ENCODE data around the gene CA9.

DNA sequence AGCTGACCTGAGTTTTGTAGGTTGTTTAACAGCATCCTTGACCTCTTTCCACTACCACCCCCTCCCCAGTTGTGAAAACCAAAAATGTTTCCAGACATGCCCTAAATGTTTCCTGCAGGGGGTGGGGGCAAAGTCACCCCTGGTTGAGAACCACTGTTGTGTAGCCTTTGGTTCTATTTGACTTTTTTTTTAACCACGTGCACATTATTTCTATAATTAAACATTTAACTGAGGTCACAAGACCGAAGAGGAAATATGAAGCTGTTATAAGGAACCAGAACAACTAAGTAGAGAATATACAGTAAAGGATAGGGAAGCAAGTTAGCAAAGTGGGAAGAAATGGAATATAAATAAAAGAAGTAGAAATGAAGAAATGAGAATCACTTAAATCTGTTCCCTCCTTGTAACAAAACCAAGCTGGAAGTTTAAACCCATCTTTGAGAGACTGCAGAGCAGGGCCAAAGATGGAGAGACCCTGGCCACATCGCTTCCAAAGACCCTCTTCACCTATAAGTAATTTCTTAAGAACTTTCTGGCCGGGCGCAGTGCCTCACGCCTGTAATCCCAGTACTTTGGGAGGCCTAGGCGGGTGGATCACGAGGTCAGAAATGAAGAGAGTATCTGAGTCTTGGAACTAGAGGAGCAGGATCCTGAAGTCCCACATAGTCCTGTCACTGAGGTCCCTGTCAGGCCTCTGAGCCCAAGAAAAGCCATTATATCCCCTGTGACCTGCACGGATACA is 37.4 kb upstream of the CA9 start:
- TF ChIP-seq EZH2 (IDR thresholded peaks at IDR 0.05) (no peak), POLR2AphosphoS5 (IDR thresholded peaks at IDR 0.05; ENCODE audit: borderline replicate concordance, low read depth, low read length) (no peak), FOXP2 (optimal IDR thresholded peaks at IDR 0.05; ENCODE audit: control extremely low read depth, extremely low read length, insufficient read depth) (no peak)
